ENCODE results near the gene HKDC1.
"Not testable (repeated sequence)": the region's sequence is repeated elsewhere in the genome, so short reads cannot be mapped to it uniquely, and the experiment has no call there.

The HKDC1 gene

GRCh38 chr10:69241575-69241974 lies 21.4 kb downstream of the HKDC1 start:
- no peak for DNase-seq (ENCODE audit: low read depth)

GRCh38 chr10:69242040-69242851 lies 22.1 kb downstream of the HKDC1 start:
- no peak for DNase-seq (ENCODE audit: low read depth)

- no peak for DNase-seq (ENCODE audit: low read depth)
Observed at GRCh38 chr10:69242852-69243212, 22.7 kb downstream of the HKDC1 start.

- DNase-seq (ENCODE audit: low read depth), result no peak
Observed at GRCh38 chr10:69243817-69244216, 23.7 kb downstream of the HKDC1 start.

- no peak for DNase-seq (ENCODE audit: low read depth)
Observed at GRCh38 chr10:69246036-69246435, 25.9 kb downstream of the HKDC1 start.

- no peak for DNase-seq (ENCODE audit: low read depth)
Observed at GRCh38 chr10:69246581-69247312, 26.6 kb downstream of the HKDC1 start.

- DNase-seq (ENCODE audit: low read depth), result no peak
Observed at GRCh38 chr10:69247313-69247710, 27.2 kb downstream of the HKDC1 start.

- no peak for DNase-seq (ENCODE audit: low read depth)
Observed at GRCh38 chr10:69248117-69248730, 28.1 kb downstream of the HKDC1 start.

- no peak for DNase-seq (ENCODE audit: low read depth)
Observed at GRCh38 chr10:69250041-69250440, 29.9 kb downstream of the HKDC1 start.

- DNase-seq (ENCODE audit: low read depth), result not testable (repeated sequence)
Observed at GRCh38 chr10:69251417-69251816, 31.3 kb downstream of the HKDC1 start.

- no peak for DNase-seq (ENCODE audit: low read depth)
Observed at GRCh38 chr10:69253171-69253570, 33.0 kb downstream of the HKDC1 start.

GRCh38 chr10:69254877-69255276 lies 34.7 kb downstream of the HKDC1 start:
- no peak for DNase-seq (ENCODE audit: low read depth)

GRCh38 chr10:69259547-69260243 lies 39.6 kb downstream of the HKDC1 start:
- no peak for DNase-seq (ENCODE audit: low read depth)

- DNase-seq (ENCODE audit: low read depth), result no peak
Observed at GRCh38 chr10:69261184-69261583, 41.1 kb downstream of the HKDC1 start.

- no peak for DNase-seq (ENCODE audit: low read depth)
Observed at GRCh38 chr10:69262292-69262751, 42.2 kb downstream of the HKDC1 start.

GRCh38 chr10:69265521-69265920 lies 45.4 kb downstream of the HKDC1 start:
- no peak for DNase-seq (ENCODE audit: low read depth)

GRCh38 chr10:69268761-69269416 lies 48.8 kb downstream of the HKDC1 start:
- DNase-seq (ENCODE audit: low read depth), result no peak

GRCh38 chr10:69269761-69270160 lies 49.6 kb downstream of the HKDC1 start:
- DNase-seq (ENCODE audit: low read depth), result no peak

GRCh38 chr10:69270990-69271389 lies 50.9 kb downstream of the HKDC1 start:
- DNase-seq (ENCODE audit: low read depth), result no peak

- no peak for DNase-seq (ENCODE audit: low read depth)
Observed at GRCh38 chr10:69272624-69273023, 52.5 kb downstream of the HKDC1 start.

- DNase-seq (ENCODE audit: low read depth), result no peak
Observed at GRCh38 chr10:69275444-69275843, 55.3 kb downstream of the HKDC1 start.

- no peak for DNase-seq (ENCODE audit: low read depth)
Observed at GRCh38 chr10:69276503-69276902, 56.4 kb downstream of the HKDC1 start.

Data from HS-27A (cell line).